HG02588 (cell line): ENCODE results near the gene NAA10.

ENCODE experiments used
- ATAC-seq: cut with Tn5 transposase; IDR thresholded peaks from one replicate; pipeline ENCODE4 v1.9.1; 2021; ENCODE audit warnings: mild to moderate bottlenecking, moderate library complexity; ENCODE audit not compliant: unreplicated experiment

The NAA10 gene

DNA sequence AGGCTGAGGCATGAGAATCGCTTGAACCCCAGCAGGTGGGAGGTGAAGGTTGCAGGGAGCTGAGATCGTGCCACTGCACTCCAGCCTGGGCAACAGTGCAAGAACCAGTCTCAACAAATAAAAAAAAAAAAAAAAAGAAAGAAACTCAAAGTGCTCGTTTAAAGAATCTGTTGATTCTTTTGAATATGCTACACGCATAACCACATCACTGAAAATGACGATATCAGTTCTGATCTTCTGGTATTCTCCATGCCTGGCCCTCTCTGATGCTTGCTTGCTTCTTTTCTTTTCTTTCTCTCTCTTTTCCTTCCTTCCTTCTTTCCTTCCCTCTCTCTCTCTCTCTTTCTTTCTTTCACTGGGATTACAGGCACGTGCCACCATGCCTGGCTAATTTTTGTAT, 23.0 kb downstream of the NAA10 start:
- ATAC-seq, result no peak

GRCh38 chrX:153910446-153910845, 24.4 kb downstream of the NAA10 start:
- no peak for ATAC-seq

- ATAC-seq, result no peak
These were observed 24.9 kb downstream of the NAA10 start for GRCh38 chrX:153909980-153910360.

GRCh38 chrX:153909024-153909979, 25.5 kb downstream of the NAA10 start:
- no peak for ATAC-seq

DNA sequence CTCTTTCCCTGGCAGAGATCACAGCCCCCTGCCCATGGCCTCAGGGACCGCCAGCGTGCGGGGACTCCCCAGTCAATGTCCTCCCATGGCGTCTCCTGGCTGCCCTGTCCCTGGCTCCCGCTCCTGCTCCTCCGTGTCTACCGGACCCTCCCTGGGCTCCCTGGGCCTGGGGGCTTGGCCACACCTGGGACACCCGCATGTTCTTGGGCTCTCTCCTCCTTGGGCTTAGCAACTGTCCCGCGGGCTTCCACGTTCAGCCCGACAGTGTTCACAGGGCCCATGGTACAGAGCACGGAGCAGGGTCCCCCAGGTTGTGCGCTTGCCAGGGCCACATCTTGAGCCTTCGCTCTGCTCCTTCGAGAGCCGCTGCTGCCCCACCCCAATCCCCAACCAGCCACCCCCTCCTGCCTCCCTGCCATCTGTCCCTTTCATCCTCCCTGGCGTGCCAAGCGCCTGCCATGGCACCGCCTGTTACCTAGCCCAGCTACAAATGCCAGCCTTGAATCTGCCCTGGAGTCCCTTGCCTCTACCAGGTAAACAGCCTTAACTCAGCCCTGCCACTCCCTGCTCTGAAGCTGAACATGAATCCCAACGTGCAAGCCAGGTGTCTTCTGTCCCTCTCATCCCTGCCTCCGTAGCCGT, 26.5 kb downstream of the NAA10 start:
- ATAC-seq, result no peak

- ATAC-seq, result no peak
These were observed 27.4 kb downstream of the NAA10 start for GRCh38 chrX:153907456-153907855.

DNA sequence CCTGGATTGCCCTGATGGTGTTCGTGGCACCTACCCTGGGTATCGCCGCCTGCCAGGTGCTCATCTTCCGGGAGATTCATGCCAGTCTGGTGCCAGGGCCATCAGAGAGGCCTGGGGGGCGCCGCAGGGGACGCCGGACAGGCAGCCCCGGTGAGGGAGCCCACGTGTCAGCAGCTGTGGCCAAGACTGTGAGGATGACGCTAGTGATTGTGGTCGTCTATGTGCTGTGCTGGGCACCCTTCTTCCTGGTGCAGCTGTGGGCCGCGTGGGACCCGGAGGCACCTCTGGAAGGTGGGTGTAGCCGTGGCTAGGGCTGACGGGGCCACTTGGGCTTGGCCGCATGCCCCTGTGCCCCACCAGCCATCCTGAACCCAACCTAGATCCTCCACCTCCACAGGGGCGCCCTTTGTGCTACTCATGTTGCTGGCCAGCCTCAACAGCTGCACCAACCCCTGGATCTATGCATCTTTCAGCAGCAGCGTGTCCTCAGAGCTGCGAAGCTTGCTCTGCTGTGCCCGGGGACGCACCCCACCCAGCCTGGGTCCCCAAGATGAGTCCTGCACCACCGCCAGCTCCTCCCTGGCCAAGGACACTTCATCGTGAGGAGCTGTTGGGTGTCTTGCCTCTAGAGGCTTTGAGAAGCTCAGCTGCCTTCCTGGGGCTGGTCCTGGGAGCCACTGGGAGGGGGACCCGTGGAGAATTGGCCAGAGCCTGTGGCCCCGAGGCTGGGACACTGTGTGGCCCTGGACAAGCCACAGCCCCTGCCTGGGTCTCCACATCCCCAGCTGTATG, 28.5 kb downstream of the NAA10 start:
- no peak for ATAC-seq

GRCh38 chrX:153905481-153906095, 29.2 kb downstream of the NAA10 start:
- no peak for ATAC-seq

GRCh38 chrX:153903991-153904957, 30.6 kb downstream of the NAA10 start, which contains the start of gene AVPR2:
Gene AVPR2, plus strand, starts transcription at chrX:153904673. Its CDS starts 473 bp downstream, at chrX:153905146.
- ATAC-seq, result no peak

GRCh38 chrX:153903238-153903980, 31.4 kb downstream of the NAA10 start:
- ATAC-seq, result no peak

GRCh38 chrX:153902385-153902784, 32.5 kb downstream of the NAA10 start:
- ATAC-seq, result no peak

- ATAC-seq, result no peak
These were observed 33.1 kb downstream of the NAA10 start for GRCh38 chrX:153901753-153902140.

GRCh38 chrX:153900831-153901752, 33.7 kb downstream of the NAA10 start:
- no peak for ATAC-seq

DNA sequence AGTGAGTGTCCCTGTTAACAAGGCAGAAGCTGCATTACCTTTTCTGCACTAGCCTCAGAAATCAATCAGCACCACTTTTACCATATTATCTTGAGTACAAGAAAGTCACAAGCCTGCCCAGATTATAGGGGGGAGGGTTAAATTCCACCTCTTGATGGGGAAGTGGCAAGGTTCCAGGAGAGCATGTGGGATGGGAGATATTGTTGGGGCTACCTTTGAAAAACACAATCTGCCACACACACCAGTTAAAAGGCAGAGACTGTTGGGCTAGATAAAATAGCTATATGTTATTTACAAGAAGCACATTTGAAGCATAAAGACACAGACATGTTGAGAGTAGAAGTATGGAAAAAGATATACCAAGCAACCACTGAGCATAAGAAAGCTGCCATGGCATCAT, 36.9 kb downstream of the NAA10 start:
- ATAC-seq, result no peak

DNA sequence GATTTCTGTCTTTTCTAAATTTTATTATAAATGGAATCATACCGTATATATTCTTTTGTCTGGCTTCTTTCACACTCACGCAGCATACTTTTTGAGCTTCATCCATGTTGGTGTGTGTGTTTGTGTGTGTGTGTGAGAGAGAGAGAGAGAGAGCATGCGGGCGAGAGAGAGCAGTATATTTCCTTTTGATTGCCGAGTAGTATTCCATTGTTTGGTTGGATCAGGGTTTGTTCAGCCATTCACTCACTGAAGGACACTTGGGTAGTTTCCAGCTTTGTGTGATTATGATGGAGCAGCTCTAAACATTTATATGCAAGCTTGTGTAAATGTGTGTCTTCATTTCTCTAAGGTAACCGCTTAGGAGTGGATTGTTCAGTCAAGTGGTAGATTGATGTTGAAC, 45.7 kb downstream of the NAA10 start:
- no peak for ATAC-seq

- ATAC-seq, result no peak
These were observed 46.5 kb downstream of the NAA10 start for GRCh38 chrX:153888344-153888743.

DNA sequence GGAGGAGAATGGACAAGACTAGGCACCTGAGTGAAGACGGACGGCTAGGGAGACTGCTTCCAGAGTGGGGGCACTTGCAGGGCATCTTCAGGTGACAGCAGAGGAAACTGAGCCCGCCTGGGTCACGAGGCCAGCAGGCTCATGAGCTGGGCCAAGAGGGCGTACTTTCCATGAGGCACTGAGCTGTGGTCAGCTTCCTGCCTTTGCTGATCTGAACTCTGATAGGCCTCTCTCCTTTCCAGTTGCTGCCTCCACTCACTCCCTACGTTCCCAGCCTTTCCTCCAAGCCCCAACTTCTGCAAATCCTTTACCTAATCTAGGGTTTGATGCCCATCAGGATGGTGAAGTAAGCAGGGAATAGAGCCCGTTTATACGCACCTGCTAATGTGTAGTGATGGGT, 47.5 kb downstream of the NAA10 start:
- ATAC-seq, result no peak

- no peak for ATAC-seq
These were observed 47.9 kb downstream of the NAA10 start for GRCh38 chrX:153886915-153887314.
